Mammary epithelial cell (primary cell): ENCODE results near the gene KRTAP4-9.

Source experiments
- CTCF ChIP-seq, 2 donors: IDR thresholded peaks in 1 of 2; conservative IDR thresholded peaks in 1 of 2; 2 replicates each; pipeline ENCODE4 v1.5.1; 2011 to 2012; ENCODE audit warnings: inconsistent platforms in 2 of 2, low read length in 2 of 2, mild to moderate bottlenecking in 2 of 2, control low read depth in 1 of 2, low read depth in 1 of 2; ENCODE audit not compliant: insufficient read depth in 1 of 2; ENCODE audit errors: extremely low read depth in 1 of 2
- EZH2 ChIP-seq: IDR thresholded peaks from 2 replicates; pipeline ENCODE4 v1.6.1; 2012; ENCODE audit warnings: low read length, inconsistent platforms, borderline replicate concordance

- no peak for TF ChIP-seq CTCF (conservative IDR thresholded peaks at IDR 0.05 in 1 of 2, IDR thresholded peaks at IDR 0.05 in 1 of 2; ENCODE audit: extremely low read depth in 1 of 2, insufficient read depth in 1 of 2, low read depth in 1 of 2, low read length in 2 of 2)
- no peak for TF ChIP-seq EZH2
Observed at GRCh38 chr17:41058741-41059140, 46.4 kb upstream of the KRTAP4-9 start.
